Measurements from ENCODE around the gene TBXAS1. TPM values are rescaled to one million over a fixed set of nuclear protein-coding genes. Genes with fewer than 3 reads are reported as not detected.
A peak's percentile ranks its signal among the peaks of the same experiment; 100 is the strongest.

The TBXAS1 gene
- total RNA-seq, 4 donors from 2014 or later: 6.2 to 23.0 (median 11.8) TPM

DNA sequence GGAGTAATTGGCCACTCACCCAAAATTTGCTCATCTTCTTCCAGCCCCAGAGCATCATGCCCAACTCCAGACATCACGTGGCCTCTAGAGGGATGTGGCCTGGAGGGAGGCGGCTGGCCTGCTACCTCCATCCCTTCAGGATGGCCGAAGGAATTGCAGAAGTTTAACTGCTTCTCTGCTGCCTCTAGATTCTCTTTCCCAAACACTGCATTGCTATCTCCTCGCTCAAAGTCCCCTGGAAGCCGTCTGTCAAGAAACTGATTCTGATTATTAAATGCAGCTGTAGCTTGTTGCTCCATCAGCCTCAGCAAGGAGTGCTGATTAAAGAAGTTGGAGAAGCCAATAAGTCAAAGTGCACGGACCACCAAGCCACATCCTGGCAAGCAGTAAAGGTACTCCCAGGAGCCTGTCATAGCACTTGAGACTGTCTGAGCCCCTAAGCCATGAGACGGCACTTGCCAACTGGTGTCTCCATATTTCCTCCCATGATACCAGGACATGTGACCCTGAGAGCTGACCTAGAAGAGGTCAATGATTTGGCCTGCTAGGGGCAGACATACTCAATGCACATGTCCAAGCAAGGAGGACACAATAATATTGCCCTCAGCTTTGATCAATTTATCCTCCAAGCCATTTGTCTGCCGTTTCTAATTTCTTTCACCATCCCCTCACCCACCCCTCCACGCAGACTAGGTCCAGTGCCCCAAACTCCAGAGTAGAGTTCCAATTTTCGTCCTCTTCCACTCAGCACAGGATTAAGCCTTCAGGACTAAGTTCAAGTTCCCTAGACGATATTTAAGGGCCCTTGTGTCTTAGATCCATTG is 84.2 kb downstream of the TBXAS1 start:
- H3K9me3 ChIP-seq: no peaks in the 10 kb centered on the region
- WGBS, 2 donors (ENCODE audit: low coverage in 1 of 2): 72 to 83% methylated on average over 4 to 9 of the region's 11 CpGs
- no peak overlapping the region for H3K27ac ChIP-seq
- no peak overlapping the region for H3K4me3 ChIP-seq
- peaks cover 0 to 30% (median 0%) of the 10 kb centered on the region in 3 donors for H3K4me1 ChIP-seq
- no peaks in the 10 kb centered on the region for H3K27me3 ChIP-seq
- no peak for ATAC-seq
- TF ChIP-seq POLR2A (IDR thresholded peaks at IDR 0.05) (no peak), EP300 (IDR thresholded peaks at IDR 0.05) (no peak), POLR2AphosphoS5 (IDR thresholded peaks at IDR 0.05) (no peak)
- TF ChIP-seq, protein P1, sequence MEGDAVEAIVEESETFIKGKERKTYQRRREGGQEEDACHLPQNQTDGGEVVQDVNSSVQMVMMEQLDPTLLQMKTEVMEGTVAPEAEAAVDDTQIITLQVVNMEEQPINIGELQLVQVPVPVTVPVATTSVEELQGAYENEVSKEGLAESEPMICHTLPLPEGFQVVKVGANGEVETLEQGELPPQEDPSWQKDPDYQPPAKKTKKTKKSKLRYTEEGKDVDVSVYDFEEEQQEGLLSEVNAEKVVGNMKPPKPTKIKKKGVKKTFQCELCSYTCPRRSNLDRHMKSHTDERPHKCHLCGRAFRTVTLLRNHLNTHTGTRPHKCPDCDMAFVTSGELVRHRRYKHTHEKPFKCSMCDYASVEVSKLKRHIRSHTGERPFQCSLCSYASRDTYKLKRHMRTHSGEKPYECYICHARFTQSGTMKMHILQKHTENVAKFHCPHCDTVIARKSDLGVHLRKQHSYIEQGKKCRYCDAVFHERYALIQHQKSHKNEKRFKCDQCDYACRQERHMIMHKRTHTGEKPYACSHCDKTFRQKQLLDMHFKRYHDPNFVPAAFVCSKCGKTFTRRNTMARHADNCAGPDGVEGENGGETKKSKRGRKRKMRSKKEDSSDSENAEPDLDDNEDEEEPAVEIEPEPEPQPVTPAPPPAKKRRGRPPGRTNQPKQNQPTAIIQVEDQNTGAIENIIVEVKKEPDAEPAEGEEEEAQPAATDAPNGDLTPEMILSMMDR (IDR thresholded peaks at IDR 0.05): no peak
- H3K36me3 ChIP-seq: no peaks in the 10 kb centered on the region

- no peak for ATAC-seq
- 90 to 91% methylated on average over 2 to 4 of the region's 4 CpGs for whole genome bisulfite sequencing, 2 donors (ENCODE audit: low coverage in 1 of 2)
- H3K36me3 ChIP-seq: no peaks in the 10 kb centered on the region
- H3K27ac ChIP-seq: no peak overlapping the region
- TF ChIP-seq POLR2A (IDR thresholded peaks at IDR 0.05) (no peak), EP300 (IDR thresholded peaks at IDR 0.05) (no peak), POLR2AphosphoS5 (IDR thresholded peaks at IDR 0.05) (no peak)
- TF ChIP-seq, protein P1 (IDR thresholded peaks at IDR 0.05): no peak
- H3K9me3 ChIP-seq: no peaks in the 10 kb centered on the region
- peaks cover 0 to 35% (median 0%) of the 10 kb centered on the region in 3 donors for H3K4me1 ChIP-seq
- H3K27me3 ChIP-seq: no peaks in the 10 kb centered on the region
- H3K4me3 ChIP-seq: no peak overlapping the region
Observed at GRCh38 chr7:139913845-139914135, 84.7 kb downstream of the TBXAS1 start.

GRCh38 chr7:139914306-139915267 is 85.5 kb downstream of the TBXAS1 start:
- H3K4me1 ChIP-seq: peaks cover 0 to 35% (median 0%) of the 10 kb centered on the region in 3 donors
- 85 to 86% methylated on average over 6 of the region's 6 CpGs for WGBS, 2 donors (ENCODE audit: low coverage in 1 of 2)

GRCh38 chr7:139915268-139915863 is 86.3 kb downstream of the TBXAS1 start:
- Histone ChIP-seq H3K4me3 (no peak overlapping the region), H3K27me3 (no peaks in the 10 kb centered on the region), H3K9me3 (no peaks in the 10 kb centered on the region), H3K36me3 (no peaks in the 10 kb centered on the region), H3K4me1 (peaks cover 0 to 35% (median 0%) of the 10 kb centered on the region in 3 donors), H3K27ac (peak overlapping the region in 2 of 4 donors; percentile 47 to 53)
- TF ChIP-seq POLR2A (IDR thresholded peaks at IDR 0.05) (no peak), POLR2AphosphoS5 (IDR thresholded peaks at IDR 0.05) (no peak), EP300 (IDR thresholded peaks at IDR 0.05) (no peak)
- TF ChIP-seq, protein P1 (IDR thresholded peaks at IDR 0.05): no peak
- 68 to 71% methylated on average over 10 of the region's 10 CpGs for WGBS, 2 donors (ENCODE audit: low coverage in 1 of 2)
- no peak for ATAC-seq

More at GRCh38 chr7:139914306-139915267, 85.5 kb downstream of the TBXAS1 start:
- Histone ChIP-seq H3K4me3 (no peak overlapping the region), H3K27me3 (no peaks in the 10 kb centered on the region), H3K27ac (no peak overlapping the region), H3K9me3 (no peaks in the 10 kb centered on the region), H3K36me3 (no peaks in the 10 kb centered on the region)
- no peak for ATAC-seq
- no peak for TF ChIP-seq POLR2AphosphoS5 (IDR thresholded peaks at IDR 0.05)
- TF ChIP-seq POLR2A (IDR thresholded peaks at IDR 0.05): no peak
- TF ChIP-seq, protein P1 (IDR thresholded peaks at IDR 0.05): no peak
- no peak for TF ChIP-seq EP300 (IDR thresholded peaks at IDR 0.05)
